Gastroesophageal sphincter (tissue), 4 donors: Measurements from ENCODE around the gene CYLD. TPM values are rescaled to one million over a fixed set of nuclear protein-coding genes. Genes with fewer than 3 reads are reported as not detected.

Source experiments
- ATAC-seq: fragments of 150-250 bp; one replicate; pipeline ENCODE4 v1.9.1; 2016; ENCODE audit warnings: mild to moderate bottlenecking, moderate library complexity
- H3K27ac ChIP-seq, 4 donors: fragments of 200-600 bp; sonication (generic) in 3 of 4; 1 replicate in 3 of 4; 2 replicates in 1 of 4; pipeline ENCODE4 v1.5.1; 2016 to 2019
- H3K27me3 ChIP-seq: fragments of 200-600 bp; sonication (generic); one replicate; pipeline ENCODE4 v1.5.1; 2019
- H3K36me3 ChIP-seq, 2 donors: fragments of 200-600 bp; sonication (generic); one replicate each; pipeline ENCODE4 v1.5.1; 2019; ENCODE audit warnings: control low read depth in 1 of 2
- H3K4me1 ChIP-seq, 3 donors: fragments of 200-600 bp; sonication (generic); 1 replicate in 2 of 3; 2 replicates in 1 of 3; pipeline ENCODE4 v1.5.1; 2016 to 2019; ENCODE audit warnings: control low read depth in 2 of 3
- H3K4me3 ChIP-seq, 2 donors: fragments of 200-600 bp; sonication (generic); one replicate each; pipeline ENCODE4 v1.5.1; 2019; ENCODE audit warnings: mild to moderate bottlenecking in 1 of 2, moderate library complexity in 1 of 2
- H3K9me3 ChIP-seq, 3 donors: fragments of 200-600 bp; sonication (generic); one replicate each; pipeline ENCODE4 v1.5.1; 2017 to 2019; ENCODE audit warnings: control low read depth in 2 of 3
- CTCF ChIP-seq, 4 experiments: fragments of 200-600 bp in 2 of 4; fragments of 450-650 bp in 2 of 4; sonication (generic) in 1 of 4; IDR thresholded peaks; one replicate each; pipeline ENCODE4 v1.5.1; 2017 to 2019; ENCODE audit warnings: antibody characterized with exemption in 4 of 4, mild to moderate bottlenecking in 2 of 4, moderate library complexity in 2 of 4
- EP300 ChIP-seq: sonication (generic); formaldehyde crosslinking; IDR thresholded peaks from one replicate; pipeline ENCODE4 v1.6.1; 2017; ENCODE audit warnings: antibody characterized with exemption, mild to moderate bottlenecking
- POLR2A ChIP-seq, 2 donors: fragments of 450-650 bp; IDR thresholded peaks; one replicate each; pipeline ENCODE4 v1.6.1; 2017; ENCODE audit warnings: antibody characterized with exemption in 2 of 2, mild to moderate bottlenecking in 2 of 2, moderate library complexity in 1 of 2
- POLR2AphosphoS5 ChIP-seq: sonication (generic); formaldehyde crosslinking; IDR thresholded peaks from one replicate; pipeline ENCODE4 v1.6.1; 2017; ENCODE audit warnings: antibody characterized with exemption
- WGBS, 2 donors: methylation state at CpG; one replicate each; pipeline ENCODE4 v1.1.5; 2018; ENCODE audit warnings: low coverage in 1 of 2; 5-methylcytosine and 5-hydroxymethylcytosine counted together
- total RNA-seq, 4 donors: library from RNA; depleted of rRNA; stranded (reverse); fragments of >200 nt; gene quantifications; one replicate each; pipeline ENCODE4 v1.1.0, GENCODE V29; 2016

The CYLD gene
- total RNA-seq, 4 donors from 2014 or later = 39.2 to 82.5 (median 53.2) TPM

- no peak for ATAC-seq
- TF ChIP-seq CTCF (IDR thresholded peaks at IDR 0.05) = no peak
- no peak for TF ChIP-seq EP300
- no peak for TF ChIP-seq POLR2AphosphoS5
- TF ChIP-seq POLR2A (IDR thresholded peaks at IDR 0.05) = no peak
- H3K27me3 ChIP-seq = no peaks in the 10 kb centered on the region
- no peaks in the 10 kb centered on the region for H3K9me3 ChIP-seq
- H3K36me3 ChIP-seq = peaks cover 0 to 76% of the 10 kb centered on the region in 2 donors
- no peak overlapping the region for H3K4me3 ChIP-seq
- no peaks in the 10 kb centered on the region for H3K4me1 ChIP-seq
- H3K27ac ChIP-seq = no peak overlapping the region
Observed at GRCh38 chr16:50789757-50790156, 47.9 kb downstream of the CYLD start.

- H3K4me1 ChIP-seq = no peaks in the 10 kb centered on the region
- WGBS, 2 donors = 94 to 100% methylated on average over 2 of the region's 2 CpGs
- TF ChIP-seq CTCF (IDR thresholded peaks at IDR 0.05) (no peak), POLR2A (IDR thresholded peaks at IDR 0.05) (no peak), POLR2AphosphoS5 (no peak), EP300 (no peak)
- no peak overlapping the region for H3K4me3 ChIP-seq
- no peaks in the 10 kb centered on the region for H3K9me3 ChIP-seq
- no peaks in the 10 kb centered on the region for H3K27me3 ChIP-seq
- ATAC-seq = no peak
- H3K27ac ChIP-seq = no peak overlapping the region
- H3K36me3 ChIP-seq = peaks cover 3 to 78% of the 10 kb centered on the region in 2 donors
Observed at GRCh38 chr16:50791522-50791921, 49.6 kb downstream of the CYLD start.

- WGBS, 2 donors = 67 to 100% methylated on average over 1 of the region's 1 CpG
- H3K4me1 ChIP-seq = peaks cover 0 to 11% (median 0%) of the 10 kb centered on the region in 3 donors
- H3K4me3 ChIP-seq = no peak overlapping the region
- no peaks in the 10 kb centered on the region for H3K27me3 ChIP-seq
- no peak overlapping the region for H3K27ac ChIP-seq
- no peak for TF ChIP-seq POLR2A (IDR thresholded peaks at IDR 0.05)
- TF ChIP-seq EP300 = no peak
- no peak for TF ChIP-seq POLR2AphosphoS5
- TF ChIP-seq CTCF (IDR thresholded peaks at IDR 0.05) = no peak
- ATAC-seq = no peak
- no peaks in the 10 kb centered on the region for H3K9me3 ChIP-seq
- H3K36me3 ChIP-seq = peaks cover 3 to 67% of the 10 kb centered on the region in 2 donors
Observed at GRCh38 chr16:50796829-50797228, 54.9 kb downstream of the CYLD start.

GRCh38 chr16:50797456-50797855 is 55.6 kb downstream of the CYLD start:
- no peak overlapping the region for H3K27ac ChIP-seq
- WGBS, 2 donors = 77 to 100% methylated on average over 2 of the region's 2 CpGs

GRCh38 chr16:50800074-50800473 is 58.2 kb downstream of the CYLD start:
- no peaks in the 10 kb centered on the region for H3K27me3 ChIP-seq
- peaks cover 3 to 40% of the 10 kb centered on the region in 2 donors for H3K36me3 ChIP-seq
- TF ChIP-seq POLR2AphosphoS5 (no peak), POLR2A (IDR thresholded peaks at IDR 0.05) (no peak), EP300 (no peak), CTCF (IDR thresholded peaks at IDR 0.05) (no peak)
- 98 to 100% methylated on average over 4 of the region's 4 CpGs for WGBS, 2 donors
- H3K4me3 ChIP-seq = no peak overlapping the region
- no peaks in the 10 kb centered on the region for H3K9me3 ChIP-seq
- H3K4me1 ChIP-seq = peaks cover 0 to 21% (median 0%) of the 10 kb centered on the region in 3 donors
- ATAC-seq = no peak
- no peak overlapping the region for H3K27ac ChIP-seq

More at GRCh38 chr16:50797456-50797855, 55.6 kb downstream of the CYLD start:
- Histone ChIP-seq H3K27me3 (no peaks in the 10 kb centered on the region), H3K36me3 (peaks cover 3 to 65% of the 10 kb centered on the region in 2 donors), H3K4me3 (no peak overlapping the region), H3K4me1 (peaks cover 0 to 15% (median 0%) of the 10 kb centered on the region in 3 donors), H3K9me3 (no peaks in the 10 kb centered on the region)
- ATAC-seq = no peak
- TF ChIP-seq EP300 (no peak), POLR2A (IDR thresholded peaks at IDR 0.05) (no peak)
